Measurements from ENCODE around the gene RNF217. TPM values are rescaled to one million over a fixed set of nuclear protein-coding genes. Genes with fewer than 3 reads are reported as not detected.

Gene RNF217
- total and polyA plus RNA-seq, 2 of the 8 experiments (the other 6 are each of a cell fraction or from before 2014, with no cell fraction given) = 2.0 to 8.9 TPM

DNA sequence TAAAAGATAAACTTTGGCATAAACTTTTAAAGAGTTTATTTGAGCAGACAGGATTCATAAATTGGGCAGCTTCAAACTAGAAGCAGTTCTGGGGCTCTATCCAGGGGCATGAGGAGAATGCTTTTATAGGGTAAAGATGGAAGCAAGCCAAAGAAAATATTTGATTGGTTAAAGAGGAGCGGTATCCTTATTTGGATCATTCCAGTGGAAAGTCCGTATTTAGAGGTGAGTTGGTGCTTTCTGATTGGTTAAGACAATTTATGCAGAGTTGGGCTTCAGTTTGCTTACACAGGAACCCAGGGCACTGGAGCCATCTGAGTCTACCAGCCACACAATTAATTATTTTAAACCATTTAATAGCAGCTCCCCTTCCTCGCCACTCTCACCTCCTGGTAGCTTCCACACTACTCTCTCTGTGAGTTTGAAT is 37.9 kb upstream of the RNF217 start:
- Histone ChIP-seq H3K4me1 (replicated peaks in 1 of 4; ENCODE audit: control insufficient read depth in 3 of 4, insufficient read depth in 4 of 4, low read length in 3 of 4) (no peaks in the 10 kb centered on the region), H2BK20ac (ENCODE audit: low read length) (no peak overlapping the region), H4K5ac (ENCODE audit: insufficient read length, low read depth, low read length) (no peak overlapping the region), H2BK5ac (ENCODE audit: low read depth, low read length) (no peak overlapping the region), H3K36me3 (ENCODE audit: control insufficient read depth in 2 of 4, insufficient read depth in 4 of 4, low read length in 3 of 4) (no peaks in the 10 kb centered on the region), H3K4ac (replicated peaks; ENCODE audit: insufficient read length, low read depth, low read length) (no peak overlapping the region), H3K27me3 (replicated peaks in 1 of 4; ENCODE audit: control insufficient read depth in 3 of 4, extremely low read depth in 1 of 4, insufficient read depth in 3 of 4, low read length in 3 of 4) (no peaks in the 10 kb centered on the region), H2BK15ac (ENCODE audit: low read length) (no peak overlapping the region), H4K91ac (replicated peaks; ENCODE audit: insufficient read length, low read length) (no peak overlapping the region), H3K27ac (ENCODE audit: low read depth, low read length) (no peak overlapping the region), H3K18ac (ENCODE audit: extremely low read depth, low read length) (no peak overlapping the region), H2AFZ (ENCODE audit: low read length) (no peak overlapping the region), H4K8ac (ENCODE audit: extremely low read depth, insufficient read depth, low read length) (no peak overlapping the region), H2BK120ac (replicated peaks; ENCODE audit: low read depth, low read length) (no peak overlapping the region), H3K23me2 (ENCODE audit: low read depth, low read length) (no peaks in the 10 kb centered on the region), H3K79me2 (ENCODE audit: control insufficient read depth in 1 of 2, insufficient read depth in 2 of 2, low read length in 2 of 2) (no peaks in the 10 kb centered on the region), H3K56ac (replicated peaks; ENCODE audit: insufficient read length, low read depth, low read length) (no peak overlapping the region), H3K79me1 (ENCODE audit: low read depth, low read length) (no peaks in the 10 kb centered on the region), H3K9me3 (ENCODE audit: insufficient read depth in 2 of 2, low read depth in 1 of 2, low read length in 1 of 2) (peaks cover 8 to 10% of the 10 kb centered on the region in 2 experiments), H3K4me2 (ENCODE audit: insufficient read depth in 1 of 2, low read depth in 2 of 2, low read length in 2 of 2) (no peak overlapping the region), H4K20me1 (replicated peaks in 1 of 2; ENCODE audit: control insufficient read depth in 1 of 2, insufficient read depth in 2 of 2, low read length in 2 of 2) (no peaks in the 10 kb centered on the region), H3K14ac (ENCODE audit: insufficient read length) (no peak overlapping the region), H3K9ac (replicated peaks in 1 of 4; ENCODE audit: extremely low read depth in 1 of 4, low read depth in 3 of 4, low read length in 3 of 4) (no peak overlapping the region), H3K23ac (ENCODE audit: insufficient read length) (no peak overlapping the region), H2BK12ac (ENCODE audit: low read depth, low read length) (no peak overlapping the region), H3K4me3 (ENCODE audit: extremely low read depth in 1 of 4, insufficient read depth in 2 of 4, low read depth in 3 of 4, low read length in 4 of 4) (no peak overlapping the region), H2AK5ac (ENCODE audit: low read depth, low read length) (no peak overlapping the region)
- 79% methylated on average over 3 of the region's 3 CpGs; no CpG with 5 or more reads in 1 of the 2 experiments for WGBS, 2 experiments (ENCODE audit: extremely low coverage in 1 of 2, insufficient coverage in 1 of 2, insufficient read length in 1 of 2, insufficient replicate concordance in 2 of 2, low coverage in 1 of 2, low lambda C conversion rate in 2 of 2, missing lambda C conversion rate in 1 of 2)
- ChIA-PET POLR2A (ENCODE audit: partially characterized antibody) (no interaction called here), CTCF (ENCODE audit: partially characterized antibody) (interaction anchor here (1.0 kb wide), 1 partner anchor 163 kb away, joined by 3 read pairs; no protein-coding TSS in a partner anchor)
- FAIRE-seq (no peak), DNase-seq (ENCODE audit: low read depth in 1 of 2, low spot score in 2 of 2) (no peak)
- TF ChIP-seq SP2 (IDR thresholded peaks at IDR 0.05; ENCODE audit: low read length) (no peak), RFX5 (IDR thresholded peaks at IDR 0.05; ENCODE audit: borderline replicate concordance, low read depth, low read length) (no peak), SUZ12 (IDR thresholded peaks at IDR 0.05; ENCODE audit: low read length) (no peak), ZNF274 (IDR thresholded peaks at IDR 0.05; ENCODE audit: borderline replicate concordance, extremely low read depth, low read length) (no peak), YY1 (IDR thresholded peaks at IDR 0.05; ENCODE audit: low read depth, low read length) (no peak), SIX5 (IDR thresholded peaks at IDR 0.05; ENCODE audit: low read depth, low read length) (no peak), CEBPB (IDR thresholded peaks at IDR 0.05; ENCODE audit: low read depth, low read length) (no peak), TBP (IDR thresholded peaks at IDR 0.05; ENCODE audit: low read depth, low read length) (no peak), SIRT6 (IDR thresholded peaks at IDR 0.05; ENCODE audit: low read length) (no peak)

Data from H1 (cell line).